ENCODE results near the gene AGAP1.

AGAP1 gene

DNA sequence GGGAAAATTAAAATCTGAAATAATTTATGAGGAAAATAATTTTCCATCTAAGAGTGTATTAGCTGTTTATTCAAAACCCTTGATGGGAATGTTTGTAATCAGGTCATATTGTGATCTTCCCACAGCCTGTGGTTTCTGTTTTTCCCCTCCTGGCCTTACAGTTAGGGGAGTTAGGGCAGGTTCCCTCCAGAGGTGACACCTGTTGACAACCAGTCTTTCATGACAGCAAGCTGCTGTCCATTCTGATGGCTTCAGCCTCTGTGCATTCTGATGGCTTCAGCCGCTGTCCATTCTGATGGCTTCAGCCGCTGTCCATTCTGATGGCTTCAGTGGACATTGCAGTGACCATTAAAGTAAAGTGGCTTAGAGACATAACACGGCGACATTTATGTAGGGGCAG, 346.1 kb downstream of the AGAP1 start:
- no peak for DNase-seq (ENCODE audit: low read depth in 2 of 2)
- no peak overlapping the region for H3K4me3 ChIP-seq (replicated peaks in 1 of 2; ENCODE audit: low read depth in 2 of 2, low read length in 2 of 2)
- TF ChIP-seq, protein P1, sequence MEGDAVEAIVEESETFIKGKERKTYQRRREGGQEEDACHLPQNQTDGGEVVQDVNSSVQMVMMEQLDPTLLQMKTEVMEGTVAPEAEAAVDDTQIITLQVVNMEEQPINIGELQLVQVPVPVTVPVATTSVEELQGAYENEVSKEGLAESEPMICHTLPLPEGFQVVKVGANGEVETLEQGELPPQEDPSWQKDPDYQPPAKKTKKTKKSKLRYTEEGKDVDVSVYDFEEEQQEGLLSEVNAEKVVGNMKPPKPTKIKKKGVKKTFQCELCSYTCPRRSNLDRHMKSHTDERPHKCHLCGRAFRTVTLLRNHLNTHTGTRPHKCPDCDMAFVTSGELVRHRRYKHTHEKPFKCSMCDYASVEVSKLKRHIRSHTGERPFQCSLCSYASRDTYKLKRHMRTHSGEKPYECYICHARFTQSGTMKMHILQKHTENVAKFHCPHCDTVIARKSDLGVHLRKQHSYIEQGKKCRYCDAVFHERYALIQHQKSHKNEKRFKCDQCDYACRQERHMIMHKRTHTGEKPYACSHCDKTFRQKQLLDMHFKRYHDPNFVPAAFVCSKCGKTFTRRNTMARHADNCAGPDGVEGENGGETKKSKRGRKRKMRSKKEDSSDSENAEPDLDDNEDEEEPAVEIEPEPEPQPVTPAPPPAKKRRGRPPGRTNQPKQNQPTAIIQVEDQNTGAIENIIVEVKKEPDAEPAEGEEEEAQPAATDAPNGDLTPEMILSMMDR (IDR thresholded peaks at IDR 0.05; ENCODE audit: low read depth, low read length): no peak

DNA sequence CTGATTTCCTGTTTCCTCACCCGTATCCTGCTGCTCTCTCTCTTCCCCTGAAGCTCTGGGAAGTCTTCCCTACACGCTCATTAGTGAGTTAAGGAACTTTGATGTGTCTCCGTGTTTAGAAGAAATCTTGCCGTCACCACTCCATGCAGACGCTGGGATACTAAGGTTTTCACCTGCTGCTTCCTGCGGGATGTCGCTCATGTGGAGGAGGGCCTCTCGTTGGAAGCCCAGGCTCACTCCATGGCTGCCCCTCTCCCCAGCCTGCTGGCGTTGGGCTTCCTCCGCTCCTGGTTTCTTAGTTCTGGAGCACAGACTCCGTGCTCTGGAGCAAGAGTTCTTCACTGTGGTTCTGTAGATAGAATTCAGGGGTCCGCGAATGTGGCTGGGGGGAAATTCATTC, 348.0 kb downstream of the AGAP1 start:
- DNase-seq (ENCODE audit: low read depth in 2 of 2): no peak
- H3K4me3 ChIP-seq (replicated peaks in 1 of 2; ENCODE audit: low read depth in 2 of 2, low read length in 2 of 2): no peak overlapping the region

DNA sequence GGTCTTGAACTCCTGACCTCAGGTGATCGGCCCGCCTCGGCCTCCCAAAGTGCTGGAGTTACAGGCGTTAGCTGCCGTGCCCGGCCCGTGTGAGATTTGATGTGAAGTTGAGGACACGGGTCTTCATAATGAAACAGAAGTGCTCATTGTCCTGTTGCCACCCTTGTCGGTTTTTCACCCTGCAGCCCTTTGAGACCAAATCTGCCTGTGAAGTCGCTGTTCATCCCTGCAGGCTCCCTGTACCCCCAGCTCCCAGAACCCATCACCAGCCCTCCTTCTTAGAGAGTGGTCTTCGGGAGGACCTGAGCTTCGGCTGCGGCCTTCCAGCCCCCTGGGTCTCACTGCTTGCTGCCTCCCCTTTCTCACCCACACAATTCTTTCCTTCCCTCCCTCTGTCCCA, 349.1 kb downstream of the AGAP1 start:
- no peak for DNase-seq (ENCODE audit: low read depth in 2 of 2)
- TF ChIP-seq, protein P1 (IDR thresholded peaks at IDR 0.05; ENCODE audit: low read depth, low read length): no peak
- H3K4me3 ChIP-seq (replicated peaks in 1 of 2; ENCODE audit: low read depth in 2 of 2, low read length in 2 of 2): no peak overlapping the region

More for the DNA sequence above, 348.0 kb downstream of the AGAP1 start:
- TF ChIP-seq, protein P1 (IDR thresholded peaks at IDR 0.05; ENCODE audit: low read depth, low read length): no peak

DNA sequence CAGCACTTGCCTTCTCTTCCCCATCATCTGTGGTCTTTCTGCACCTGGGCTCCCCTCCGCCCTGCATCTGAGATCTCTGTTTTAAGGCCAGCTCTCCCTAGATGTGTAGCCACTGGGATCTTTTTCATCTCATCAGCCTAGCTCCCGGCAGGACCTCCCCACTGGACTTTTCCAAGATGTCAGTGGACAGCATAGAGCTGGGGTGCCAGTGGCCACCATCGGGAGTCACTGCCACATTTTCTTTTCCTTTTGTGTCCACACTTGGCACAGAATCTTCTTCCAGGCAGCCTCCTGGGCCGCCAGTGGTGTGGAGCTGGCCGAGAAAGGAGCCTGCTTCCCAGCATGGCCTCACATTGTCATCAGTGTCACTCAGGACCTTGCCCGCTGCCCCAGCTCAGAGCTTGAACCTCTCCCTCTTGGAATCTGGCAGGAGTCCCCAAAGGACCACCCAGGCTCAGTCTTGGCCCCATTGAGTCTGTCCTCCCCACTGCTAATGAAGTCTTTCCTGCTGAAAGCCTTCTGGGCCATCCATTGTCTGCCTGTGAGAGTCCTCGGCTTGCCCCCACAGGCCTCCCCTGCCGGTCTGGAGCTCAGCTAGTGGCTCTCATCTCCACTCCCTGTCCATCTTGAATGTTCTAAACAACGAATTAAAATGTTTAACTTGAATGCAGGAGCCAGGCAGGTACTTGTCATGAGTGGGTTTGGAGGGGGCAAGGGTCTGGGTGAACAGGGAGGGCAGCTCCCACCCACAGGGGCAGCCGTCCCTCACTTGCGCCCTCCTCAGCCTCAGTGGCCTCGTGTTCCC, 349.9 kb downstream of the AGAP1 start:
- no peak overlapping the region for H3K4me3 ChIP-seq (replicated peaks in 1 of 2; ENCODE audit: low read depth in 2 of 2, low read length in 2 of 2)
- no peak for DNase-seq (ENCODE audit: low read depth in 2 of 2)
- TF ChIP-seq, protein P1 (IDR thresholded peaks at IDR 0.05; ENCODE audit: low read depth, low read length): no peak

DNA sequence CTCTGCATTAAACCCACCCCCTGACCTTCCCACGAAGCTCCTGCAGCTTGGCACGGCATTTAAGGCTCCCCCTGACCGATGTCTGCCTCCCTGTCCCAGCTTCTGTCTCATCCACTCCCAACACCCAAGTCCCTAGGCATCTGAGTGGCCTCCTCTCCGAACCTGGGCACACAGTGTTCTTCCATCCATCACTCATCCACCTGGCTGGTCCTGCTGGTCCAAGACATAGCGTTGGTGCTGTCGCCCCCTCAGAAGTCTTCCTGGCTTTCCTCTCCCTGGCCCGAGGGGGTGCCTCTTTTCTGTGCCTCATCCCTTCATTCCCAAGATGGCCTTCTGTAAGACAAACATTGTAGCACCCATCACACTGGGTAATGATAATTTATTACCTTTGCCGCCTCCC, 350.7 kb downstream of the AGAP1 start:
- no peak for DNase-seq (ENCODE audit: low read depth in 2 of 2)
- no peak overlapping the region for H3K4me3 ChIP-seq (replicated peaks in 1 of 2; ENCODE audit: low read depth in 2 of 2, low read length in 2 of 2)
- TF ChIP-seq, protein P1 (IDR thresholded peaks at IDR 0.05; ENCODE audit: low read depth, low read length): no peak

DNA sequence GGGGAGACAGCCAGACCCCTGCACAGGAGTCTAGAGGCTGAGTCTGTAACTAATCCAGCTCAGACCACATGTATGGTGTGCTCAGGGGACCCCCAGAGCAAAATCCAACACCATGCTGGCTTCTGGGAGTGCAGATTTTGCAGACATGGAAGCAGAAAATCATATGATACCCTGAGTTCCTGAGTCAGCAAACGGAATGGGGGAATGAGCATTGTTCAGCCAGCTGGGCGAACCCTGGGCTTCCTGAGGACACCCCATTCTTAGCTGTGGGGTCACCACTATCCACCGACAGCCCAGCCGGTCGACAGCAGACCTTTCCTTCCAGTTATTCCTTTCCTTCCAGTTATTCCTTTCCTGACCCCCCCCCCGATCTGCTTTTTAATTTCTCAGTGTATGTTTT, 351.4 kb downstream of the AGAP1 start:
- TF ChIP-seq, protein P1 (IDR thresholded peaks at IDR 0.05; ENCODE audit: low read depth, low read length): no peak
- no peak for DNase-seq (ENCODE audit: low read depth in 2 of 2)
- no peak overlapping the region for H3K4me3 ChIP-seq (replicated peaks in 1 of 2; ENCODE audit: low read depth in 2 of 2, low read length in 2 of 2)

DNA sequence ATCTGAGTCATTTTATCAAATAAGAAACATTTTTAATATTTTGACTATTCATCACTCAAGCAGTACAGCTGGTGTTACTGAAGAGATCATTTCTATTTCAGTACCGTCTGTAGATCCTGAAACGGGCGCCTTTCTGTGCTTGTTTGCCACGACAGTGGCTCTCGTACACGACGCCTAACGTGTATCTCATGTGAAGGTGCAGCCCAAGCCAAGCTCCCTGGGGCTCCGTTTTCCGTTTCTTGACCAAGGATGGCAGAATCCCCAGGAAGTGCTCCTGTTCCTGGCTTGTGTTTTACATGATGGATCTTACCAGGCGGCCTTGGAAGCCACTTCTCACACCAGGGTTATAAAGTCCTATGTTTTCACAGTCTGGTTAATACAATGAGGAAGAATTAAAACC, 353.7 kb downstream of the AGAP1 start:
- H3K4me3 ChIP-seq (replicated peaks in 1 of 2; ENCODE audit: low read depth in 2 of 2, low read length in 2 of 2): no peak overlapping the region
- TF ChIP-seq, protein P1 (IDR thresholded peaks at IDR 0.05; ENCODE audit: low read depth, low read length): no peak
- no peak for DNase-seq (ENCODE audit: low read depth in 2 of 2)

Data from cardiac fibroblast (primary cell).